Left lobe of liver (tissue), 2 donors: ENCODE measurements around the gene SNX3. TPM values are rescaled to one million over a fixed set of nuclear protein-coding genes. Genes with fewer than 3 reads are reported as not detected.

Source experiments
- ATAC-seq: fragments of 200-7000 bp; cut with Tn5 transposase; one replicate; pipeline ENCODE4 v1.9.1; 2020; ENCODE audit warnings: mild to moderate bottlenecking, moderate library complexity
- DNase-seq: peaks from one replicate; pipeline ENCODE4 v3.0.0-alpha.2; 2020; ENCODE audit warnings: low spot score
- total RNA-seq: library from RNA; stranded (reverse); gene quantifications from one replicate; pipeline ENCODE4 v1.2.1, GENCODE V29; 2021
- donor health status: DM: no; HTN: no; CAD: no; lungs with moderate emphysema.
- donor health status: DM: no; HTN: yes; CAD: no.

Gene SNX3
- total RNA-seq, 1 donor from 2014 or later = 62.3 TPM

GRCh38 chr6:108171918-108172516, 88.8 kb downstream of the SNX3 start:
- no peak for DNase-seq

GRCh38 chr6:108171291-108171917, 89.4 kb downstream of the SNX3 start:
- ATAC-seq (no peak), DNase-seq (no peak)

More at GRCh38 chr6:108171918-108172516, 88.8 kb downstream of the SNX3 start:
- ATAC-seq = no peak

GRCh38 chr6:108170332-108171290, 90.2 kb downstream of the SNX3 start:
- ATAC-seq (no peak), DNase-seq (no peak)

DNA sequence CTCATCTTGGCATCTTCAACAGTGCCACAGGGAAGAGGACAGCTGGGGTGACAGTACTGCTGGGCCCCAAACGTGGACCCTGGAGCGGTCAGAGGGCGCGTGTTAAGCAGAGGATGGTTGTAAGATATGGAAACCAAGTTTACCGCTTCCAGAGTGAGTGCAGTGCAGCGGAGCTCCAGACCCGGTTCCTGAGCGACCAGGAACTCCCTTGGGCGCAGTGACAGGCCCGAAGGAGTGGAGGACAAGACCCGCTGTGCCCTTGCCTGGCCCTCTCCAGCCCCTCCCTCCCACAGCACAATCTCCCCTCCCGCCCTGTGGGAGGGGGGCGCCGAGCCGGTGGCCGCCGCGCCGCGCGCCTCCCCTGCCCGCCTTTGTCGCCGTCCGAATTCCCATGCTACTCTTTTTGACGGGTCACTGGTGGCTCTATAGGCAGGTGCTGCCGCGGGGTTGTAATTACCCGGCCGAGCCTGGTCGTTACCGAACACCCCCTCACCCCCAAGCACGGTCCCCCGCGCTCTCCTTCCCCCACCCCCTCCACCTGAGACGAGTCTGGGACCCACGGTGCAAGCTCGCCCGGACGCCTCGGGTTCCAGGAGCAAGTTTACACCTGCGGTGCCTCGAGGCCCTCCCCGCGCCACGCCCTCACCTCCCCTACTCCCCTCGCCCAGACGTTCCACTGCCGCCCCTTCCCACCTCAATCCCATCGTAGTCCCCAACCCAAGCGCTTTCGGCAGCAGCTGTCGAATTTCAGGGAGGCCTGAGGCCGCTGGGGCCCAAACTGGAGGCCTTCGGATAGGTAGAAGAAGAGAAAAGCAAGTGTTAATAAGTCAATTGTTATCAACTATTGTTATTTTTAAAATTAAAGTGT, 91.1 kb downstream of the SNX3 start:
- DNase-seq (no peak), ATAC-seq (peak; percentile 39)

DNA sequence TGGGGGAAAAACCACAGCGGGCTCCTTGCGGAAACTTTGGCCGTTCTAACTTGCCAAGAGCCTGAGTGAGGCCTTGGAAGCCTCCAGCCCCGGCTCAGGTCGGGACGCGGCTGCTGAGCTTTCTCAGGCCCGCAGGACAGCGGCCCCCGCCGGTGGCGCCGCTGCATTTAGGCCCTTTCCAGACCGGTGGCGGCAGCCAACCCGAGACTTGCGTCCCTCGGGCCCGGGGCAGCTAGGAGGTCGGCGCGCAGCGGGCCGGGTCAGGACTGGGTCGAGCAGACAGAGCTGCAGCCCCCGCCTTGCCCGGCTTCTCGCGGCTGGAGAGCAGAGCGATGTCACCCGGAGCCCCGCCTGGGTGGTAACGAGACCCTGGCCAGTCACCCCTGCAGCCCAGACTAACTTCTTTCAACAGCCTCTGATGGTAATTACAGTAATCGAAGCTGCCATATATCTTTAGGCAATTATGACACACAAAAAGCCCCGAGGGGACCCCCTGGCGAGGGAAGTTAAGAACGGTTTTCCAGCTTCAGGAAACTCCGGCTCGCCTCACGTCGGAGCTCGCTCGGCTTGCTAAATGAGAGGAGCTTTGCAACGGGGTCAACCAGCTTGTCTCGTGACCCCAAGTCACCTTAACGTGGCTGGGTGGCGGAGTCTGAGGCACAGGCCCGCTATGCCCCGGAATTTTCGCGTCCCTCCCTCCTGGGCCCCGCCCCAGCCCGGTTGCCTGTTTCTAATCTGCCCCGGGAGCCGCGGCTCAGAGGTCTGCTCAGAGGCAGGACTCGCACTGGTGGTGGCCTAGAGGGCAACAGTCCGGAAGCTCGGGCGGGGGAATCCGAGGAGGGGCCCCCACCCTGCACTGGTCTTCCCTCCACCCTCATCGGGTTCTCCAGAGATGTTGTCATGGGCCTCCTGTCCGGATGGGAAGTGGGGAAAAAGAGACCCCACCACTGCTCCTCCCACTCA, 92.1 kb downstream of the SNX3 start:
- peak; percentile 85 for ATAC-seq
- DNase-seq = no peak

DNA sequence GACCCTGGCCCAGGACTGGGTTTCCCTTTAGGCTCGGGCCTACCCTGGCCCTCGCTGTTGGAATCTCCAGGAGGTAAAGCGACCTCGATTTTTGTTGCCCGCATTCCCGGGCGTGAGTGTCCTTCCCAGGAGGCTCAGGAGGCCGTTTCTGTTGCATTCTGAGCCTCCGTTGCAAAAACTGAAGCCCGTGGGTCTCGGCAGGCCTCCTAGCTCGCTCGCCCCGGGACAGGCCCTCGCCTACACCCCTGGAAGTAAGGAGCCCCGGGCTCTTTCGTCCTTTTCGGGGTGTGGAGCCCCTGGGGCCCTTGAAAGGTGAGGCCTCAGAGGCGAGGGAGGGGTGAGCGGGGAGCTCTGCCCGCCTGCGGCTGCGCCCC, 92.8 kb downstream of the SNX3 start:
- ATAC-seq (peak; percentile 15), DNase-seq (no peak)

DNA sequence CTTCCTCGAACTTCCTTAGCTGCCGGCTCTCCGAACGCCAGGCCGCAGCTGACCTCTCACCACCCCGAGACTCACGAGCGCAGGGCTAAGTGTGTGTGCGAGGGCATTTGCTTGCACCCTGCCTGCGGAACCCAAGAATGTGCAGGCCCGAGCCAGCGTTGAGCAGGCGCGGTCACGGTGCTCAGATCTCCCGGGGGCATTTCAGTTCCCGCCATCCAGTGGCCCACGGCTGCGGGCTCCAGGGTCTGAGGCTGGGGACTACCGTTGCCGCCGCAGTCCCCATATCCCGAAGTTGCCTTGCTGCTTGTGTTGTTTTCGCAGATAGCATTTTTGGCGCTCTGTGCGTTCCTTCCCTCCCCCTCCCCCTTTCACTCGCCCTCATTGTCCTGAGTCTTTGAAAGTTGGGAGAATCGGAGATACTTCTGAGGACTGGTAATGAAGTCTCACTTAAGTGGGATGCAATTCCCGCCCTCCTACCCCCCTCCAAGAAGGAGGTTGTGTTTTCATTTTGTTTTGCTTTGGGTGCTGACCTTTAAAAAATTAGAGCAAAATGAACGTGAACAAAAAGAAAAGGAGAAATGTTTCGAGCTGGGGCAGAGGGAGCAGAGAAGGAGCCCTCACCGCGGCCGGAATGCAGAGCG, 93.3 kb downstream of the SNX3 start:
- DNase-seq = no peak
- no peak for ATAC-seq

DNA sequence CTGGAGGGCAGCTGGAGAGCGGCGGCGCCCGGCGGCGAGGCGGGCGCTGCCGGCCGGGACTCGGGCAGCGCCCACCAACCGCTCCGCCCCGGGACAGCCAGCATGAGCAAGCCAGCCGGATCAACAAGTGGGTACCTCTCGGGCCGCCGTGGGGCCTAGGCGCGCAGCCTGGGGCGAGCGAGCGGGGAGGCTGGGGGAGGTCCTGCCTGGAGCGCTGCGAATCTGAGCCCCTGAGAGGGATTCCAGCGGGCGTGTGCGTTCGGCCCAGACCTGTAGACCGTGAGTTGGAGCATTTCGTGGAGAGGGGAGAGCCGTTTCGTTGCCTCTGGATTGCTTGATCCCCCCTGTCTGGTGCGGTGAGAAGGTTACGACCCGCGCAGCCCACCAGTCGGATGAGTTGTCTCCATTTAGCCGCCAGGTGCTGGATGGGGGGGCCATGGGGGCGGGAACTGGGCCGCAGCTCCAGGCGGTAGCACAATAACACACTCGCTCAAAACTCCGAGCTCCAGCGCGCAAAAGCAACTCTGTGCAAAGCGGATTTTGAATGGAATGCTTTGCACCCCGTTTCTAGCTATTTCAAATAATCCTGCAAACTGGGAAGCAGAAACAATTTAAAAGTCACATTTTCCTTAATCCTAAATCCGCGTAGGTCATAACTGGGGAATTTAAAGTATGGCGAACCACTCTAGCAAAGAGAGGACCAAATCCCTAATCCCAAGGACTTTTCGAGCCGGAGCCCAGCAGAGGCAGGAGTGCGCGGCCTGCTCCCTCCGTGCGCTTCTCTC, 94.0 kb downstream of the SNX3 start:
- no peak for ATAC-seq
- no peak for DNase-seq

DNA sequence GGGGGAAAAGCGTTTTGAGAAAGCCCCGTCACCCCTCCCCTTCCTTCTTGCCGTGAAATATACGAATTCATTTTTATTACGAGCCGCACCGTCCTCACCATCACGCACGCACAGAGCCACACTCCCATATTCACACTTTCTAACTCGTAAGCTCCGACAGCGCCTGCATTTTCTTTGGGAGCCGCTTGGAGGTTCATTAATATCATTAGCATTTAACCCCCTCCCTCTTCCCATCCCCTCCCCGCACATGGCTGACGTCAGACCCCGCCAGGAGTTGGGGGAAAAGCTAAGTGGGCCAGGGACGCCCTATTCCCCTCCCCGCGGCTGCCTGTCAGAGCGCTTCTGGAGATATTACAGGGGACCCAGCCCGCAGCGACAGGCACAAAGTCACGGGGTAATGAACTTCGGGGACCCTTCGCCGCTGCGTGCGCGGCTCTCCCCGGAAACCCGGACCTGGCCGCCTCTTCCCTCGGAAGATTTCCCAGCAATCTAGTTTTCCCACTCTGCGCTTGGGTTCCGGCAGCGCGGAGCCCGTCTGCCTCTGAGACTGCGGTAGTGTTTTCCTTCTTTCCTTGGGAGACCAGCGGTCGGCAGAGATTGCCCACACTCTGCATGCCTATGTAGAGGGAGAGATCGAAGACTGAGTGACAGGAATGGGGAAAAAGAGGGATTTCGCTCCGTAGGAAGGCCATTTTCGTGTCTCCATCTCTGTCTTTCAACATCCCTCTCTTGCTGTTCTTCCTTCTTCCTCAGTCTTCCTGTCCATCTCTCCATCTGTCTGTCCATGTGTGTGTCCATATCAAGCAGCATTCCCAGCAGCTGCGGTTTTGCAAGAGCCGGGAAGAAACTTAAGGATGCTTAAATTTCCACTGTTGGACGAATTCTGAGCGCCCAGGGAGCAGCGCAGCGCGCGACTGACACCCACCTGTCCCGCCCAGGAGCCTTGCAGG, 94.9 kb downstream of the SNX3 start, which contains the start of gene NR2E1:
Gene NR2E1 (plus strand): TSS at position 309 of the 950 bp plus-strand sequence. CDS start 744 bp downstream, outside the sequence.
- no peak for ATAC-seq
- DNase-seq = no peak

DNA sequence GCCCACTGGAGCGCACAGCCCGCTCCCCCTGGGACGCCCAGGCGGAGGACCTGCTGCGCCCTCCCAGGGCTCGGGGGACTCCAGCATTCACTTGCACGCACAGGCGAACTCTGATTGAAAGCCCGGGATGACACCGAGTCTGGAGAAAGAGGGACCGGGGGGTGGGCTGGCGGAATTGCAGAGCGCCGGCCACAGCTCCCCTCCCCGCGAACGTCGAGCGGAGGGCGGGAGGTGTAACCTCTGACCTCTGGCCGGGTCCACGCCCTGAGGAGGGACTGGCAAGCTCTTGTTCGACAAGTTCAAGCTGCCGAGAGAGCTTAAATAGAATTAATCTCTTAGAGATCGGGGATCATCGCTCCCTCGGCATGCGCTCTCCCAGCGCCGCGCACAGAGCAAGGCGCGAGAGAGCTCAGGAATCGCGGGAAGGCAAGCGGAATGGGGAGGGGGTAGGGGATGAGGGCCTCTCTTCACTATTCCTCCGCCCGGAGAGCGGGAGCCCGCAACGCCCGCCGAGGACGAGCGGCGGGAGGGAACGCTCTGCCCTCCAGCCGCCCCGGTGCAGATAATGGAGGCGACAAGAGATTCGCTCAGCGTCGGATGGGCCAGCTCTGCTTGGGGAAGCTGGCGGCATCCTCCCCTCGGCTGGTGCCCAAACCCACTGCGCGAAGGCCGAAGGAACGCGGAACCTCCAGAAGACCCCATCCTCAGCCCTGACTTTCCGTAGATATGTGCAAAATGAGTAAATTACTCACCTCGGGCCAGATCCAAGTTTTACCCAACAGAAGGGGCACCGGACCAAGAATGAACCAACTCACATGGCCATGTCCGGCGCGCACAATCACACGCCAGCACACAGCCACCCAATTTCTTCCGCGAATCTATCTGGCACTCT, 95.8 kb downstream of the SNX3 start:
- DNase-seq = no peak
- ATAC-seq = no peak

DNA sequence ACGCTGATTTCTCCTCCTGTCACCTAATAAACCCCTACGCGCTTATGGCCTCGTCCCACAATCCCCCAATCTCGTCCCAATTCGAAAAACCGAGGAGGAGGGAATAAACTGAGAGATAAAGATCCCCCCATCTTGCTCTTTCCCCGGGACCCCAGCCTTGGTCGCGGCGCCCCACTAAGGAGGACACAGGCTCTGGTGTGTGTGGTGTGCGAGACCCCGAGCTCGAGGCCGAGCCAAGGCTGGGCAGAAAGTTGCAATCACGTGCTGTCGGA, 96.4 kb downstream of the SNX3 start:
- DNase-seq = no peak
- no peak for ATAC-seq

DNA sequence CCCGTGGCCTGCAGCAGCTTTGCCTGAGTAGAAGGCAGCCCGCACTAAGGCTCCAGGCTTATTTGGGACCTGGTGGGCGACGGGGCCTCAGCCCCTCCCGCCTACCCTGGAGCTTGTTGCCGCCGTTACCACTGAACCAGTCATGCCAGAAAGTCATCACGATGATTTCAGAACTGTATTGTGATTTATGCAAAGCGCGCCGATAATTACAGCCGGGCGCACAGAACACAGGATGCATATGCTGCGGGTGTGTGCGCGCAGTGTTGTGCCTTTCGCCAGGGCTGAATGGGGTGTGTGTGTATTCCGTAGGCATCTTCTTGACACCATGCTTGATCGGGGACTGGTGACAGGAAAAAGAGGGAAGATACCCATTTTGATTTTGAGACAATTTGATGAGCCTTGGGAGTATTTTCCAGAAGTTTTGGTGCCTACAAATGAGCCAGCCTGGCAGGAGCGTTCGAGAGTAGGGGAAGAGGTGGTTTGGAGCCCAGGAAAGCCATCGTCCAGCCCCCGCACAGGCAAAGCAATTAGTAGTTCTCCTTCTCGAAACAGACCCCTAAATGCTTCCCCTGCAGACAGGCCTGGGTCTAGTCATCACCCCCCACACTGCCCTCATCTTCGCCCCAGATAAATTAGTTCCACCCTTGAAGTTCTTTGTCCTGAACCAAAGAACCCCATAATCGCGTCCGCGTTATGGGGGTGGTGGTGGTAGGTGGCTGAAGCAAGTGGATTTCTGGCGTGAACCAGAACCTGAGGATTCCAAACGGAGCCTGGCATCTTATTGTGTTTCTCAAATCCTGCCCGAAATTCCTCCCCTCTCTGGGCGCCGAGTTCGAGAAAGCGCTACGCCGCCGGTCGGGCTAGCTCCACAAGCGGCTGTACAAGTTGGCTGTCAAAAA, 96.9 kb downstream of the SNX3 start:
- no peak for DNase-seq
- ATAC-seq = no peak

DNA sequence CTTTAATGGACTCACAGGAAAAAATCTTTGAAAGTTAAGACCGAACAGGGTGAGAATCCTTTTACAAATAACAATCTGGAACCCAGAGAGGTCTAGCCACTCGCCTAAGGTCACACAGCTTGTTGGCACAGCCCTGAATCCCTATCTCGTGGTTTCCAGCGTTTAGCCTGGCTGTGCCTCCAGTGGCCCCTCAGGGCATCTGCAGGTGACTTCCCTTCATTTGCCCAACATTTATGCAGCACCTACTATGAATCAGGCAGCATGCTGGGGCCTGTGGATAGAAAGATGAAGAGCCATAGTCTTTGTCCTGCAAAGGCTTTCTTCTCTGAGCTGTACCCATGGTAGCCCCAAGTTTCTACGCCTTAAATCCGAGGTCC, 97.6 kb downstream of the SNX3 start:
- no peak for ATAC-seq

DNA sequence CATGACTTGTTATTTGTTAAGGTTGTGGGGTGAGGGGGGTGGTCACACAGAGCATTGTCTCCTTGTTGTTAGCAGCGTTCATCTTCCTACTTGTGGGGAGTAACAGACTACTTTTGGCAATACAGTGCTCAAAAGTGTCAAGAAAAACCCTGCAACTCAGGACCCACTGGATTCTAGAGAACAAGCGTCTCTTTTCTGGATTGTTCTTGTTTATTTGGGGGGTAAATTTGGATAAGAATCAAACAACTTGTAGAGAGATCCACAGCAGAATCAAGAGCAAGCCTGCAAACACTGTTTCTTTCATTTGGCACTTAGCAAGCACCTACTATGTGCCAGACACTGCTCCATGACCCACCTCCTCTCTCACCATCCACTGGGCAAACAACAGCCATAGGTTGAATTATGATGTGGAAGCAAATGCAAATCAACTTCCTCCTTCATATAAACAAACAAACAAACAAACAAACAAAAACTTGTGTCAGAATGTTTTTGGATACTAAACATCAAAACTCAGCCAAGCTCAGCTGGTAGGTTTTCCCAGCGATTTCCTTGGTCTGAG, 99.0 kb downstream of the SNX3 start:
- DNase-seq (no peak), ATAC-seq (no peak)

More for the DNA sequence above, 97.6 kb downstream of the SNX3 start:
- DNase-seq = no peak
